GM19467 (cell line): Measurements from ENCODE around the gene UBE2Q1.
"Not testable (repeated sequence)": the region's sequence is repeated elsewhere in the genome, so short reads cannot be mapped to it uniquely, and the experiment has no call there.

Source experiments
- ATAC-seq: cut with Tn5 transposase; IDR thresholded peaks from one replicate; pipeline ENCODE4 v1.9.1; 2021; ENCODE audit warnings: mild to moderate bottlenecking, moderate library complexity; ENCODE audit not compliant: unreplicated experiment

UBE2Q1 gene

DNA sequence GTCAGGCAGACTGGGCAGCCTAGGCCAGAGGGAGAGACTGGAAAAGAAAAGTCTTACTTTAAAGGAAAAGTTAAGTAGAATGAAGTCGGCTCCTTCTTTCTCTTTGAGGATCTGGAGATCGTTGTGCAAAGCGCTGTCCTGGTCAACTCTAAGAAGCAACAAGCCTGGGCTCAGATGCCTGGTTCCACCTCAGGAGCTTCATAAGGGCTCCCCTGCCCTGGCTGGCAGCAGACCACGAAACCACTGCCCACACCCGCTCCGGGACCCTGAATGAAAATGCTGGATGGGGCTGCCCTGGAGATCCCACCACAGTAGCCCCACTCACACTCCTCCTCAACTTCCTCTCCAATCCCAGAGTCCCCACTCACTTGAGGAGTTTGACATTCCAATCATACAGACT is 6.4 kb downstream of the UBE2Q1 start:
- ATAC-seq = no peak

GRCh38 chr1:154551474-154551873 is 7.0 kb downstream of the UBE2Q1 start:
- no peak for ATAC-seq

DNA sequence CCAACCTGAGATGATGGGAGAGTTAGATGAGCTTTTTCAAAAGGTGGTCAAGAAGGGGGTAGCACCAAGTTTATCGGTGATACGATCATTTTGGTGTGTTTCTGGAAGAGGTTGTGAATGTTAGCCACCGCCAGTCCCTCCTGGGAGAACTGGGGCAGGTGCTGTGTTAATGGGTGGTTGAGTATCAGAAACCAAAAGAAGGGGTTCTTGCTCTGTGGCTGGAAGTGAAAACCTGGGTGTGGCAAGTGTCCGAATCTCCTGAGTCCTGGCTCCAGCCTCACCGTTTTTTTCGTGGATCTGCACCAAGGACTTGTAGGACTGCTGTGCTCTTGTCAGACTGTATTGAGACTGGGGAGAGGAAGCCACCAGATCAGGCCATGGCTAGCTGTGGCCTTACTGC is 7.8 kb downstream of the UBE2Q1 start:
- no peak for ATAC-seq

DNA sequence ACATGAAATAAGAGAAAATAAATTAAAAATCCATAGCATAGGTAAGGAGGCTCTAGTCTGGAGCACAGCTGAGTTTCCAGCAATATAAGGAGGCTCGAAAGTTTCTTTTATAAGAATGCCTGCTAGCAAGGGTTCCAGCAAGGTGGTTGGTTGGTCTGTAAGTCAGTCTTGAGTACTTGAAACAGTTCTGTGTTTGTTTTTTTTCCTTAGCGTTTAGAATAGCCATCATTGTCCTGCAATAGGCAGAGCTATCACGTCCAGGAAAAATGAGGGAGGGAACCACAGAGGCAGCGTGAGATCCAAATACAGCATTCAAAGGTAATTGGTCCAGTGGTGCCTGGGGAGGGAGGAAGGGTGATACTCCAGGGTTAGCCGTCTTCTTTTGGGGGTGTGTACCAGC is 8.4 kb downstream of the UBE2Q1 start:
- ATAC-seq = no peak

- no peak for ATAC-seq
Observed at GRCh38 chr1:154549202-154549770, 9.2 kb downstream of the UBE2Q1 start.

- no peak for ATAC-seq
Observed at GRCh38 chr1:154548028-154548427, 10.4 kb downstream of the UBE2Q1 start.

DNA sequence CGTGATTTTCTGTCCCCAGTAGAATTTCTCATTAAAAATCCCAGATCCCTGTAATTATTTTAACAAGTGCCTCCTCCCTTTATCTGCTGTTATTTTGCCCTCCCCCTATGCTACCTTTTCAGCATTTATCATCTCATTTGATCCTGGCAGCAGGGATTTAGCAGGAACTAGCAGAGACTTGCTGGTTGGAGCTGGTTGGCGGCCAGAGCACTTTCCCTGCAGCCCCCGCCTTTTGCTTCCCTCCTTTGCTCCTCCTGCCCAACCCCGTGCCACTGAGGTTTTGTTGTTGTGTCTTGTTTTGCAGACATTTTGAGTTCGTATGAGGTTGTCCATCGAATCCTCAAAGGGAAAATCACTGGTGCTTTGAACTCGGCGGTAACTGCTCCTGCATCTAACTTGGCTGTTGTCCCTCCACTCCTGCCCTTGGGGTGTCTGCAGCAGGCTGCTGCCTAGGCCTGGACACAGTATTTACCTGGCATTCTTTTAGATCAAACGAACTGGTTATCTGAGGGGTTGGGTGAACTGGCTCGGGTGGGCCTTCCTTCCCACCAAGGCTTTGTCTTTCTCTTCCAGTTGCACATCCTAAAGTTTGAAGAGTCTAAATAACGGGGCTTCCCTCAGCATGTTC is 11.2 kb downstream of the UBE2Q1 start:
- ATAC-seq = no peak

DNA sequence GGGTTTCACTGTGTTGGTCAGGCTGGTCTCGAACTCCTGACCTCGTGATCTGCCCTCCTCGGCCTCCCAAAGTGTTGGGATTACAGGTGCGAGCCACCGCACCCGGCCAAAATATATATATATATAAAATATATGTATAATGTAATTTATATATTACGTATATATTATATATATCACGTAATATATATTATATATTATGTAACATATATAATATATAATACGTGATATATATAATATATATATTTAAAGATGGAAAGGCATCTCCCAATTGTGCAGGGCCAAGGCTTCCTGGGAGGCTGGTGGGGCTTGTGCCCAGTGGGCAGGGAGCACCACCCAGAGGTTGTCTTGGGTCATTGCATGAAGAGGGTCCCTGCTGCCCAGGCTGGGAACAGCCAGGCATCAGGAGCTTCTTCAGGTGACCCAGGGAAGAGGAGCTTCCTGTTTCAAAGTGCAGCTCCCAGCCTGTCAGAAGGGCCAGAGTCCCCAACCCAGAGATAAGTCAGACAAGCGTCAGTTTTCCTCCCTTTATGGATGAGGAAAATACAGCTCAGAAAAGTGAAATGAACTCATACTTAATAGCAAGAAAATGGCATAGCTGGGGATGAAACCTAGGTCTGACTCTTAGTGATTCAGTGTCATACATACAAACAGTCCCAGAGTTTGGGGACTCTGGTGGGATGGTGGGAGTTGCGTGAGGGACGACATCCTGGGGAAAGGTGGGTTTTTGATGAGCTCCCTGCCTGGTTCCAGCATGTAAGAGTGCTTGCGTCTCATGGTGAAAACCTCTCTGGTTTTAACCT is 12.0 kb downstream of the UBE2Q1 start:
- no peak for ATAC-seq

DNA sequence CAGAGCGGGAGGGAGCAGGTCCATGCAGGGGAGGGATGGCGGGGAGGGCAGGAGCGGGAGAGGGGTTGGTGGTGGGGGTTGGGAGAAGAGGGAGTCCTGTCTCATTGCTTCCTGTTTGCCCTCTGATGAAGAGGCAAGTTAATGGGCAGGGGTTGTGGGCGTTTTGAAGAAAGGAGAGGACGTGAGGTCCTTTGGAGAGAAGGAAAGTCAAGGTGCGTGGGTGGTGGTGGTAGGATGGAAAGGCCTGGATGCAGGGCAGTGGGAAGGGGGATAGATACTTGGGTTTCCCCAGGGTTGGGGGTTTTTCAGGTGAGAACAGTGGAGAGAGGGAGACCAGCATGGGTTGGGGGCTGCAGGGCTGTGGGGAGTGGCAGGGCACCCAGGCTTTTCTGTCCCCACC is 17.2 kb downstream of the UBE2Q1 start:
- ATAC-seq = no peak

GRCh38 chr1:154539486-154540483 is 18.7 kb downstream of the UBE2Q1 start:
- ATAC-seq = no peak

DNA sequence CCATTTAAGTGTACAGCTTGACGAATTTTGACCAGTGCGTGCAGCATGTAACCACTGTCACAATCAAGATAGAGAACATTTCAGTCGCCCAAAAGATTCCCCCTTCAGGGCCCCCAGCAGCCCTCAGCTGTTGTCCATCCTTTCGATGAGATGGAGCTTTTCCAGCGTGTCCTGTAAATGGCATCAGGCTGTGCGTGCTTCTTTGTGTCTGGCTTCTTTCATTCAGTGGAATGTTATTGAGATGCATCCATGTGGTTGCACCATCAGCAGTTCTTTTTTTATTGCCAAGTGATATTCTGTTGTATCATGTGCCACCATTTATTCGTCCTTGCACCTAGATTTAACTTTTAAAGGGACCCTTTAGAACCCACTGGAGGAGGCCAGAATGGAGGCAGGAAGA is 21.9 kb downstream of the UBE2Q1 start:
- ATAC-seq = no peak

- ATAC-seq = no peak
Observed at GRCh38 chr1:154533952-154534844, 24.3 kb downstream of the UBE2Q1 start.

- not testable (repeated sequence) for ATAC-seq
Observed at GRCh38 chr1:154531950-154532349, 26.5 kb downstream of the UBE2Q1 start.

DNA sequence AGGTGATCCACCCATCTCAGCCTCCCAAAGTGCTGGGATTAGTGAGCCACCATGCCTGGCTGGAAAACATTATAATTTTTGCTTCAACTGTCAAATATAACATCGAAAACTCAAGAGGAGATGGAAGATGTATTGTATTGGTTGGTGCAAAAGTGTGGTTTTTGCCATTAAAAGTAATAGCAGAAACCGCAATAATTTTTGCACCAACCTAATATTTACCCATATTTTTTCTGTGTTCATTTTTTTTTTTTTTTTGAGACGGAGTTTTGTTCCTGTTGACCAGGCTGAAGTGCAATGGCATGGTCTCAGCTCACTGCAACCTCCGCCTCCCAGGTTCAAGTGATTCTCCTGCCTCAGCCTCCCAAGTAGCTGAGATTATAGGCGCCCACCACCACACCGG is 29.2 kb downstream of the UBE2Q1 start:
- ATAC-seq = no peak

DNA sequence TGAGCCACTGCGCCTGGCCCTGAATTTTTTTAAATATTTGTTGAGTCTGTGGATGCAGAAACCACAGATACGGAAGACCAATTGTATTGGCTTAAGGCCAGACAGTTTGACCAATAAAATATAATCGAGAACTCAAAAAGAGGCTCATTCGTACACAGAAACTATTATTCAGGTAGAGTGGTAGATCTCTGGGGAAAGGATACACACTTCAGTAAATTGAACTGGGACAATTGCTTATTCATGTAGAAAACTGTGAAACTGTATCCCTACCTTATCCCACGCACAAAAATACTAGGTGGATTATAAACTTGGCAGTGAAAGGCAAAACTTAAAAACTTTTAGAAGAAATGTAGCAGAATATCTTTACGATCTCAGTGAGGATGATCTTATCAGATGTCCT is 31.3 kb downstream of the UBE2Q1 start:
- ATAC-seq = no peak

GRCh38 chr1:154524881-154525280 is 33.6 kb downstream of the UBE2Q1 start:
- no peak for ATAC-seq

DNA sequence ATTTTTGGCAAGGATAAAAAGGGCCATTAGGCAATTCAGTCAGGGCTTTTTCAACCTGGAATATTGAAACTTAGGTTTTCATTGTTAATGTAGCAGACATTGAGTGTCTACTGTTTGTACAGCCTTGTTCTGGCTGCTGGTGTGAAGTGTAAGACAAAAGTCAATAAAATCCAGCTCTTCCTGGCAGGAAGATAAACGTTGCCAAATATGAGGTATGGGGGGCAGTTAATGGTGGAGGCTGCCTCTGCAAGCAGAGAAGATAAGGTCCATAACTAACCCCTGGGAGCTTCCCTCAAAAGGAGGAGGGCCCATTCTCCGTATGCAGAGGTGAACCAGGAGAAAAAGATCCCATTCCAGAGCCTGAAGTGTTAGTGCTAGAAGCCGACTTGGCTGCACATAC is 36.8 kb downstream of the UBE2Q1 start:
- no peak for ATAC-seq

DNA sequence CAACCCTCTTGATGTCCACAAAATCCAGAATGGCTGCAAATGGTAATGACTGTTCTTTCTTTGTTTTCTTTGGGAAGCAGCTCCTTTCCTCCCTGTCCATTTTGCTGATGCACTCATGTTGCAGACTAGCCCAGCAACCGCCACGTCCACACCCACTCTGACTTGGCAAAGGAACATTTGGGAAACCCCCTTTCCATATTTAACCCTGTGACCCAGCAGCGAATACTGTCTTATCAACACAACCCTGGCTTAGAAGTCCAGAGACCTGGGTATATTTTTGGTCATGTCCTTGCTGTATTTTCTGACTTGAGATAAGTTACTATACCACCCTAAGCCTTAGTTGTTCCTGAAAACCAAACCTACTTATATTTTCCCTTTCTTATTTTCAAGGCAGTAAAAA is 38.1 kb downstream of the UBE2Q1 start:
- no peak for ATAC-seq

- ATAC-seq = no peak
Observed at GRCh38 chr1:154519591-154519991, 38.9 kb downstream of the UBE2Q1 start.

DNA sequence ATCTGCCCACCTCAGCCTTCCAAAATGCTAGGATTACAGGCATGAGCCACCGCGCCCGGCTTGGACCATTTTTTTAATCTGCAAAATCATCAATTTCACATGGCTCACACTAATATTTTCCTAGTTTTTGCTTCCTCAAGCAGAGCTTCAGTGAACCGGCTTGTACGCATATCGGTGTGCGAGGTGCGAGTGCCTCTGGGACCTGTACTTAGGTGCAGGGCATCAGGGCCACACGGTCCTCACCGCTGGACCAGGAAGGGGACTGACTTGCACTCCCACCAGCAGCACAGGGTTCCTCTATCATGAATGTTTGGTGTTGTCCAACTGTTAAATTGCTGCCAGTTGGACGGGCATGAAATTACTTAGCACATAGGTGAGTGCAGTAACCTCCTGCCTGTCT is 40.8 kb downstream of the UBE2Q1 start:
- ATAC-seq = no peak
